Transverse colon (tissue), 3 donors: ENCODE measurements around the gene CENPC.

Experiments used
- EP300 ChIP-seq: sonication (generic); formaldehyde crosslinking; IDR thresholded peaks from one replicate; pipeline ENCODE4 v1.6.1; 2017; ENCODE audit warnings: antibody characterized with exemption, low read depth
- TF ChIP-seq, protein P1 (sequence below), 5 experiments: fragments of 200-600 bp in 3 of 5; fragments of 450-650 bp in 2 of 5; sonication (generic) in 3 of 5; IDR thresholded peaks; 1 replicate in 2 of 5; 2 replicates in 3 of 5; pipeline ENCODE4 v1.5.1; 2016 to 2017; ENCODE audit warnings: antibody characterized with exemption in 5 of 5, inconsistent platforms in 3 of 5, mild to moderate bottlenecking in 2 of 5, moderate library complexity in 1 of 5

DNA sequence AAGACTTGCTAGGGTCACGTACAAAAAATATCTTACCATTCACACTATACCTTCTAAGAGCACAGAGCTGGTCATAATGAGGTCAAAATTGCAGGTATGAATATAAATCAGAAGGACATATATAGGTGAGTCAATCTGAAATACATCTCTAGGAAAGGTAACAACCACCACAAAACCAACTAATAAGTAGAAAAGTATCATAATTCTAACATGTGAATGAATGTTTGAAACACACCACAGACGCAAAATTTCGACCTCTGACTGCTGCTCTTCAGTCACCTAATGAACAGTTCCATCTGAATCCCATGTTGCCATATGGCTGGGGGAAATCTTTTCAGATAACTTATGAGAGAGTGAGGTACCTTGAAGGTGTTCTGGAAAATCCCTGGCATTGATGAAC, 35.3 kb upstream of the CENPC start:
- TF ChIP-seq, protein P1, sequence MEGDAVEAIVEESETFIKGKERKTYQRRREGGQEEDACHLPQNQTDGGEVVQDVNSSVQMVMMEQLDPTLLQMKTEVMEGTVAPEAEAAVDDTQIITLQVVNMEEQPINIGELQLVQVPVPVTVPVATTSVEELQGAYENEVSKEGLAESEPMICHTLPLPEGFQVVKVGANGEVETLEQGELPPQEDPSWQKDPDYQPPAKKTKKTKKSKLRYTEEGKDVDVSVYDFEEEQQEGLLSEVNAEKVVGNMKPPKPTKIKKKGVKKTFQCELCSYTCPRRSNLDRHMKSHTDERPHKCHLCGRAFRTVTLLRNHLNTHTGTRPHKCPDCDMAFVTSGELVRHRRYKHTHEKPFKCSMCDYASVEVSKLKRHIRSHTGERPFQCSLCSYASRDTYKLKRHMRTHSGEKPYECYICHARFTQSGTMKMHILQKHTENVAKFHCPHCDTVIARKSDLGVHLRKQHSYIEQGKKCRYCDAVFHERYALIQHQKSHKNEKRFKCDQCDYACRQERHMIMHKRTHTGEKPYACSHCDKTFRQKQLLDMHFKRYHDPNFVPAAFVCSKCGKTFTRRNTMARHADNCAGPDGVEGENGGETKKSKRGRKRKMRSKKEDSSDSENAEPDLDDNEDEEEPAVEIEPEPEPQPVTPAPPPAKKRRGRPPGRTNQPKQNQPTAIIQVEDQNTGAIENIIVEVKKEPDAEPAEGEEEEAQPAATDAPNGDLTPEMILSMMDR (IDR thresholded peaks at IDR 0.05), result no peak
- no peak for TF ChIP-seq EP300
